Astrocyte of the cerebellum (primary cell): ENCODE results near the gene RNASE7.

ENCODE experiments used
- DNase-seq: peaks from one replicate; pipeline ENCODE4 v3.0.0-alpha.2; 2011; ENCODE audit warnings: low read depth
- H3K4me3 ChIP-seq: 2 replicates; pipeline ENCODE4 v1.5.1; 2011; ENCODE audit warnings: mild to moderate bottlenecking, low read depth, low read length, moderate library complexity
- CTCF ChIP-seq: IDR thresholded peaks from 2 replicates; pipeline ENCODE4 v1.5.1; 2012; ENCODE audit warnings: low read length, low read depth, moderate library complexity, mild to moderate bottlenecking; ENCODE audit errors: missing control alignments
- in situ Hi-C: cut with HindIII; loops from 2 replicates; pipeline ENCODE4 v1.10.0; 2017; ENCODE audit warnings: low sequenced_read_pairs

The RNASE7 gene

GRCh38 chr14:21071225-21072030, 29.3 kb downstream of the RNASE7 start:
- peak; percentile 83 for DNase-seq
- peak overlapping the region; percentile 90 for H3K4me3 ChIP-seq
- TF ChIP-seq CTCF: no peak
- in situ Hi-C loops: no loop called here

- peak; percentile 13 for TF ChIP-seq CTCF
- in situ Hi-C loops: no loop called here
- H3K4me3 ChIP-seq: peak overlapping the region; percentile 90
- DNase-seq: no peak
These were observed 29.9 kb downstream of the RNASE7 start for GRCh38 chr14:21072031-21072473.

DNA sequence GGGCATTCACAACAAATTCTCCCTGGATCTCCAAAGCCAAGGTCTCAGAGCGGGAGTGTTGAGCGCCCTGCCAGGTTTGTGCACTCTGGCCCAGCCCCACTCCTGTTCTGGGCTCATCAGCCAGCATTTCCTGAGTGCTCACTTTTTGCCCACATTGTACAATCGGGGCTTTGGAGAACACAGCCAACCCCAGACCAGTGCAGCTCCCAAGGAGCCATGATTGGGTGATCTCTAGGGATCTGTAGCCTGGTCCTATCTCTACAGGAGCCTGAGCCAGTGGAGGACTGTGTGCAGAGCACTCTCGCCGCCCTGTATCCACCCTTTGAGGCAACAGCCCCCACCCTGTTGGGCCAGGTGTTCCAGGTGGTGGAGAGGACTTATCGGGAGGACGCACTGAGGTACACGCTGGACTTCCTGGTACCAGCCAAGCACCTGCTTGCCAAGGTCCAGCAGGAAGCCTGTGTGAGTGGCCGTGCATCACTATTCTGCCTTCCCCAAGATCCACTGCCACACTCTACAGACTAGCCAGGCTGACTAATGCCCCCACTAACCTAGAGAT, 30.7 kb downstream of the RNASE7 start:
- no peak overlapping the region for H3K4me3 ChIP-seq
- TF ChIP-seq CTCF: no peak
- no peak for DNase-seq
- in situ Hi-C loops: no loop called here

DNA sequence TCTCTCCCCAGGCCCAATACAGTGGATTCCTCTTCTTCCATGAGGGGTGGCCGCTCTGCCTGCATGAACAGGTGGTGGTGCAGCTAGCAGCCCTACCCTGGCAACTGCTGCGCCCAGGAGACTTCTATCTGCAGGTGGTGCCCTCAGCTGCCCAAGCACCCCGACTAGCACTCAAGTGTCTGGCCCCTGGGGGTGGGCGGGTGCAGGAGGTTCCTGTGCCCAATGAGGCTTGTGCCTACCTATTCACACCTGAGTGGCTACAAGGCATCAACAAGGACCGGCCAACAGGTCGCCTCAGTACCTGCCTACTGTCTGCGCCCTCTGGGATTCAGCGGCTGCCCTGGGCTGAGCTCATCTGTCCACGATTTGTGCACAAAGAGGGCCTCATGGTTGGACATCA, 31.8 kb downstream of the RNASE7 start:
- TF ChIP-seq CTCF: no peak
- no peak overlapping the region for H3K4me3 ChIP-seq
- no peak for DNase-seq
- in situ Hi-C loops: no loop called here

GRCh38 chr14:21074398-21075272, 32.5 kb downstream of the RNASE7 start:
- in situ Hi-C loops: no loop called here

More at GRCh38 chr14:21074398-21075272, 32.5 kb downstream of the RNASE7 start:
- no peak overlapping the region for H3K4me3 ChIP-seq
- TF ChIP-seq CTCF: no peak
- no peak for DNase-seq
